GM10266 (cell line): ENCODE measurements around the gene FANCD2.
"Not testable (repeated sequence)": the region's sequence is repeated elsewhere in the genome, so short reads cannot be mapped to it uniquely, and the experiment has no call there.

Experiments
- DNase-seq: peaks from one replicate; pipeline ENCODE4 v3.0.0; 2012; ENCODE audit errors: extremely low spot score
- TF ChIP-seq, protein P1 (sequence below): IDR thresholded peaks from 2 replicates; pipeline ENCODE4 v1.5.1; 2012; ENCODE audit warnings: mild to moderate bottlenecking, low read depth; ENCODE audit not compliant: control insufficient read depth, insufficient read depth; ENCODE audit errors: missing control alignments

Gene FANCD2

DNA sequence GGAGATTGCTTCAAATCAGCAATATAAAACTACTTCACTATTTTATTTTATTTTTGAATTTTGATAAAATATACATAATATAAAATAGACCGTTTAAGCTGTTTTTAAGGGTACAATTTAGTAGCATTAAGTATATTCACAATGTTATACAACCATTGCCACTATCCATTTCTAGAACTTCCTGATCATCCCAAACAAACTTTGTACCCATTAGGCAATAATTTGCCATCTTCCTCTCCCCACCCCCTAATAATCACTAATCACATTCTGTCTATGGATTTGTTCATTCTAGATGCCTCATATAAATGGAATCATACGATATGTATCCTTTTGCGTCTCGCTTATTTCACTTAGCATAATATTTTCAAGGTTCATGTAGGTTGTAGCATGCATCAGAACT, 28.9 kb downstream of the FANCD2 start:
- TF ChIP-seq, protein P1, sequence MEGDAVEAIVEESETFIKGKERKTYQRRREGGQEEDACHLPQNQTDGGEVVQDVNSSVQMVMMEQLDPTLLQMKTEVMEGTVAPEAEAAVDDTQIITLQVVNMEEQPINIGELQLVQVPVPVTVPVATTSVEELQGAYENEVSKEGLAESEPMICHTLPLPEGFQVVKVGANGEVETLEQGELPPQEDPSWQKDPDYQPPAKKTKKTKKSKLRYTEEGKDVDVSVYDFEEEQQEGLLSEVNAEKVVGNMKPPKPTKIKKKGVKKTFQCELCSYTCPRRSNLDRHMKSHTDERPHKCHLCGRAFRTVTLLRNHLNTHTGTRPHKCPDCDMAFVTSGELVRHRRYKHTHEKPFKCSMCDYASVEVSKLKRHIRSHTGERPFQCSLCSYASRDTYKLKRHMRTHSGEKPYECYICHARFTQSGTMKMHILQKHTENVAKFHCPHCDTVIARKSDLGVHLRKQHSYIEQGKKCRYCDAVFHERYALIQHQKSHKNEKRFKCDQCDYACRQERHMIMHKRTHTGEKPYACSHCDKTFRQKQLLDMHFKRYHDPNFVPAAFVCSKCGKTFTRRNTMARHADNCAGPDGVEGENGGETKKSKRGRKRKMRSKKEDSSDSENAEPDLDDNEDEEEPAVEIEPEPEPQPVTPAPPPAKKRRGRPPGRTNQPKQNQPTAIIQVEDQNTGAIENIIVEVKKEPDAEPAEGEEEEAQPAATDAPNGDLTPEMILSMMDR, result no peak
- DNase-seq, result no peak

DNA sequence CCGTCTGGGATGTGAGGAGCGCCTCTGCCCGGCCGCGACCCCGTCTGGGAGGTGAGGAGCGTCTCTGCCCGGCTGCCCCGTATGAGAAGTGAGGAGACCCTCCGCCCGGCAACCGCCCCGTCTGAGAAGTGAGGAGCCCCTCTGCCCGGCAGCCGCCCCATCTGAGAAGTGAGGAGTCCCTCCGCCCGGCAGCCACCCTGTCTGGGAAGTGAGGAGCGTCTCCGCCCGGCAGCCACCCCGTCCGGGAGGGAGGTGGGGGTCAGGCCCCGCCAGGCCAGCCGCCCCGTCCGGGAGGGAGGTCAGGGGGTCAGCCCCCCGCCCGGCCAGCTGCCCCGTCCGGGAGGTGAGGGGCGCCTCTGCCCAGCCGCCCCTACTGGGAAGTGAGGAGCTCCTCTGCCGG, 43.8 kb downstream of the FANCD2 start:
- not testable (repeated sequence) for DNase-seq

DNA sequence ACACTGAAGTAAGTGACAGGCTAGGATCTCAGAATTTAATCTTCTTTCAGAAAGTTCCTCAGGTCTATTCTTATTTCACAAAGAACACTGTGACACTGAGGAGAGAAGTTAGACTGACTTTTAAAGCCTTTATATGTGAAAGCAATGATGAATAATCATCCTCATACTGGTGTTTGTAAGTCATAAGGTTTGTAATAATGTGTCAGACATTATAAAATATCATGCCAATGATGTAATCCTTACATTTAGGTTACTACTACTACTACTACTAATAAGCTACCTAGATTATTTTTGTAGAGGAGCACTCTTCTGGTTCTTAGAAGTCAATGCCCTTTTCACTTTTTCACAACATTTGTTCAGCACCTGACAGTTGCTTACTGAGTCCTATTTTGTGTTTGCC, 48.4 kb downstream of the FANCD2 start:
- no peak for DNase-seq
- TF ChIP-seq, protein P1, result no peak

DNA sequence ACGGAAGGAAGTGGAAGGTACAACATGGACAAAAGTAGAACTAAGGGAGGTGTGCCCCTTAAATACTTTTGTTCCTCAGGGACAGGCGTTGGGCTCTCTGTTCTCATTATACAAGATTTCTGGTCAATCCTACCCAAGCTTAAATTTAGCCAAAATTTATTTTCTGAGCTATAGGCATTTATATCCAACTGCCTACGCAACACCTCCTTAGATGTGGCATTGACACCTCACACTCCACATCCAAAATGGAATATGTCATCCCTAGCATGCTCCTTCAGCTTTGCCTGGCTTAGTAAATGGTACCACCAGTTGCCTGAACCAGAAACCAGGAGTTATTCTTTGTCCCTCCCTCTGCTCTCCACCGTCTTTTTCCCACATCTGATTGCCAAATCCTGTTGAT, 55.6 kb downstream of the FANCD2 start:
- TF ChIP-seq, protein P1, result no peak
- no peak for DNase-seq

DNA sequence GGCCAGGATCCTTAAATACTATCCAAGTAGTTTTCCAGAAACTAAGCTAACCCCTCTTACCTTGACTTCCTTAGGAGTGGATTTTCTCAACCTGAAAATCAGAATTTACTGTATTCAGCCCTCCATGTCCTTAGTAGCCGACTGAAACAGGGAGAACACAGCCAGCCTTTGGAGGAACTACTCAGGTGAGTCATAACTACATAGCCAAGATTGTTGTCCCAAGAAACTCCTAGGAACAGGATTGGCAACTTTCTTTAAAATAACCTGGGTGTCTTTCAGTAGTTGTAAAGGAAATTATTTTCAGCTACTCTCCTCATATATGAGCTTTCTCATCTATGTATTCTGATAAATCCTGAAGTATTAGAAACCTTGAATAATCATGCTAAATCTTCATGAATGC, 59.5 kb downstream of the FANCD2 start:
- TF ChIP-seq, protein P1, result no peak

DNA sequence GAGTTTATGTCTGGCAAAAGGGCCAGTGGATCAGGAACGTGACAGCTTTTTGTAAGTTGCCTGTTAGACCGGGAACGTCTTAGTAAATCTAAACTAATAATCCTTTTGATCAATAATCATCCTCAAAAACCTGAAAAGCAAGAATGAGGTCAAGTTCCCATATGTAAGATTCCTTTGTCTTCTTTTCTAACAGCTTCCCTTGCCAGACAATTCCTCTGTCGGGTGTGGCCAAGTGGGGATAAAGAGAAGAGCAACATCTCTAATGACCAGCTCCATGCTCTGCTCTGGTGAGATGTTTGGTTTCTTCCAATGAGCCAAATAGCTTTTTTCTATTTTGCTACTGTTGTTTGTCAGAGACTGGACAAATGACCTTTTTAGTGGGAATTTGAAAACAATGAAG, 62.0 kb downstream of the FANCD2 start:
- TF ChIP-seq, protein P1, result no peak
- no peak for DNase-seq

More for the DNA sequence above, 59.5 kb downstream of the FANCD2 start:
- no peak for DNase-seq

DNA sequence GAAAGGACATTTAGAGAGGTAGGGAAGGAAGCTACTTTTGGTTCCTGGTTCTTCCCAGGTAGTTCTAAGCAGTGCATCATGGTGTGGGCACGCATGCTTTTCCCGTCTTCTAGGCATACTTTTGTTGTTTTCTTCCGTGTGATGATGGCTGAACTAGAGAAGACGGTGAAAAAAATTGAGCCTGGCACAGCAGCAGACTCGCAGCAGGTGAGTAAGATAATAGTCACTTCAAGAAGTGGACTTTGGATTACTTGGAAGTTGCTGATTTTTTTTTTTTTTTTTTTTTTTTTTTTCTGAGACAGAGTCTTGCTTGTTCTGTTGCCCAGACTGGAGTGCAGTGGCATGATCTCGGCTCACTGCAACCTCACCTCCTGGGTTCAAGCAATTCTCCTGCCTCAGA, 63.9 kb downstream of the FANCD2 start:
- DNase-seq, result no peak

DNA sequence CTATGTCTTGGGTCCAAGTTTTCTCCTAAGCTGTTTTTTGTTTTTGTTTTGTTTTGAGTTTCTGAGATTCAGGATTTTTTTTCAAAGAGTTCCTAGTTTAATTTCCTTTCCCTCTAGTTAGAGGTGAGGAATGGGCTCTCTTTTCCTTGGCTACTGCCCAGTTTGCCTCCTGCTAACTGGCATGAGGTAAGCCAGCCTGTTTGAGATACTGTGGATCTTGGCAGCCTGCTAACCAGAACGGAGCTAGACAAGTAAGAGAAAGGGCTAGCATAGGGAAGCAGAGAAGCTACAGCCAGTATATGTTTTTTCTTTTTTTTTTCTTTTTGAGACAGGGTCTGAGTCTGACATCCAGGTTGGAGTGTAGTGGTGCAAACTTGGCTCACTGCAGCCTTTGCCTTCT, 64.5 kb downstream of the FANCD2 start:
- not testable (repeated sequence) for DNase-seq

More for the DNA sequence above, 63.9 kb downstream of the FANCD2 start:
- TF ChIP-seq, protein P1, result no peak

DNA sequence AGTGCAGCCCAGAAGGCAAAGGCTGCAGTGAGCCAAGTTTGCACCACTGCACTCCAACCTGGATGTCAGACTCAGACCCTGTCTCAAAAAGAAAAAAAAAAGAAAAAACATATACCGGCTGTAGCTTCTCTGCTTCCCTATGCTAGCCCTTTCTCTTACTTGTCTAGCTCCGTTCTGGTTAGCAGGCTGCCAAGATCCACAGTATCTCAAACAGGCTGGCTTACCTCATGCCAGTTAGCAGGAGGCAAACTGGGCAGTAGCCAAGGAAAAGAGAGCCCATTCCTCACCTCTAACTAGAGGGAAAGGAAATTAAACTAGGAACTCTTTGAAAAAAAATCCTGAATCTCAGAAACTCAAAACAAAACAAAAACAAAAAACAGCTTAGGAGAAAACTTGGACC, 65.2 kb downstream of the FANCD2 start:
- not testable (repeated sequence) for DNase-seq
